Endothelial cell of umbilical vein (primary cell): ENCODE results near the gene CCNG1. TPM values are rescaled to one million over a fixed set of nuclear protein-coding genes. Genes with fewer than 3 reads are reported as not detected.
"Not testable (repeated sequence)": the region's sequence is repeated elsewhere in the genome, so short reads cannot be mapped to it uniquely, and the experiment has no call there.

ENCODE experiments used
- BruUV-seq: library from RNA; stranded (reverse); fragments of 400-500 nt; replicated peaks from 2 replicates; lab custom pipeline; 2021; lab: Mats Ljungman, UMichigan
- CTCF ChIA-PET: fragments of 300-600, 350-600 bp; sonication (Branson Sonifier 250); formaldehyde crosslinking; loops from one replicate; lab custom pipeline; 2021; ENCODE audit warnings: antibody characterized with exemption, inconsistent platforms; lab: Charles Lee
- POLR2A ChIA-PET: fragments of 300-600, 350-600 bp; sonication (Branson Sonifier 250); formaldehyde crosslinking; loops from one replicate; lab custom pipeline; 2021; ENCODE audit warnings: antibody characterized with exemption, inconsistent platforms; lab: Charles Lee
- DNase-seq: peaks from one replicate; pipeline ENCODE4 v3.0.0-alpha.2; 2011; ENCODE audit warnings: low read depth, low spot score
- FAIRE-seq: peaks from 2 replicates; lab custom pipeline; 2011; peaks lifted over from hg19 to GRCh38; lab: Jason Lieb, UNC
- H2AFZ ChIP-seq: 2 replicates; pipeline ENCODE4 v1.6.0; 2012; ENCODE audit warnings: low read depth, low read length, control low read depth, inconsistent platforms
- H3K27ac ChIP-seq: 2 replicates; pipeline ENCODE4 v1.5.1; 2011; ENCODE audit warnings: low read depth, mild to moderate bottlenecking, control low read depth, low read length, moderate library complexity; ENCODE audit not compliant: insufficient read depth
- H3K27me3 ChIP-seq, 2 experiments: 2 replicates each; pipeline versions ENCODE4 v1.6.0 to v1.6.1; 2011; ENCODE audit warnings: low read length in 2 of 2, mixed read lengths in 1 of 2; ENCODE audit not compliant: control insufficient read depth in 2 of 2, insufficient read depth in 2 of 2
- H3K36me3 ChIP-seq, 2 experiments: 2 replicates in 1 of 2; 3 replicates in 1 of 2; pipeline ENCODE4 v1.5.1; 2011; ENCODE audit warnings: low read length in 2 of 2, mild to moderate bottlenecking in 1 of 2, moderate library complexity in 1 of 2; ENCODE audit not compliant: control insufficient read depth in 2 of 2, insufficient read depth in 2 of 2; ENCODE audit errors: extremely low read depth in 1 of 2
- H3K4me1 ChIP-seq: 3 replicates; pipeline ENCODE4 v1.5.1; 2011; ENCODE audit warnings: mild to moderate bottlenecking, low read length; ENCODE audit not compliant: control insufficient read depth, insufficient read depth; ENCODE audit errors: extremely low read depth
- H3K4me2 ChIP-seq: 2 replicates; pipeline ENCODE4 v1.6.1; 2011; ENCODE audit warnings: low read length, control low read depth, mixed read lengths; ENCODE audit not compliant: insufficient read depth
- H3K4me3 ChIP-seq, 3 experiments: fragments of 200-600 bp in 1 of 3; sonication (generic), shearing (Covaris generic) in 1 of 3; replicated peaks in 1 of 3; 2 replicates each; pipeline ENCODE4 v1.5.1; 2011 to 2016; ENCODE audit warnings: control low read depth in 3 of 3, low read length in 3 of 3, mild to moderate bottlenecking in 2 of 3, inconsistent platforms in 1 of 3, low read depth in 1 of 3, moderate library complexity in 1 of 3; ENCODE audit not compliant: insufficient read depth in 1 of 3
- H3K79me2 ChIP-seq: 2 replicates; pipeline ENCODE4 v1.6.0; 2012; ENCODE audit warnings: low read length, inconsistent platforms; ENCODE audit not compliant: control insufficient read depth, insufficient read depth
- H3K9ac ChIP-seq: replicated peaks from 2 replicates; pipeline ENCODE3; 2011; ENCODE audit warnings: low read length, control low read depth; ENCODE audit not compliant: insufficient read depth; ENCODE audit errors: extremely low read depth
- H3K9me1 ChIP-seq: replicated peaks from 3 replicates; pipeline ENCODE4 v1.6.0; 2011; ENCODE audit warnings: mild to moderate bottlenecking, low read length; ENCODE audit not compliant: control insufficient read depth, insufficient read depth; ENCODE audit errors: extremely low read depth
- H3K9me3 ChIP-seq: replicated peaks from 2 replicates; pipeline ENCODE4 v1.5.1; 2012; ENCODE audit warnings: low read length, inconsistent platforms; ENCODE audit not compliant: control insufficient read depth, insufficient read depth
- H4K20me1 ChIP-seq: replicated peaks from 2 replicates; pipeline ENCODE3; 2011; ENCODE audit warnings: mild to moderate bottlenecking, low read length; ENCODE audit not compliant: control insufficient read depth, insufficient read depth; ENCODE audit errors: extremely low read depth
- CTCF ChIP-seq, 2 donors: IDR thresholded peaks; 1 replicate in 1 of 2; 2 replicates in 1 of 2; pipeline ENCODE4 v1.5.1; 2011; ENCODE audit warnings: low read length in 2 of 2, mild to moderate bottlenecking in 2 of 2, moderate library complexity in 2 of 2, control low read depth in 1 of 2, inconsistent platforms in 1 of 2, low read depth in 1 of 2; ENCODE audit not compliant: insufficient read depth in 1 of 2; ENCODE audit errors: extremely low read depth in 1 of 2
- EZH2 ChIP-seq: IDR thresholded peaks from 2 replicates; pipeline ENCODE4 v1.6.1; 2012; ENCODE audit warnings: borderline replicate concordance, low read depth, mild to moderate bottlenecking, moderate library complexity, low read length, inconsistent platforms; ENCODE audit not compliant: severe bottlenecking
- FOS ChIP-seq: IDR thresholded peaks from 2 replicates; pipeline ENCODE4 v1.6.1; 2011; ENCODE audit warnings: mild to moderate bottlenecking, low read length, moderate library complexity, borderline replicate concordance; ENCODE audit not compliant: insufficient read depth
- GATA2 ChIP-seq: IDR thresholded peaks from 2 replicates; pipeline ENCODE4 v1.7.0; 2011; ENCODE audit warnings: low read depth, mild to moderate bottlenecking, moderate library complexity, mixed read lengths, low read length; ENCODE audit not compliant: insufficient read length, insufficient read depth
- JUN ChIP-seq: IDR thresholded peaks from 2 replicates; pipeline ENCODE4 v1.6.1; 2011; ENCODE audit warnings: borderline replicate concordance, low read depth; ENCODE audit not compliant: insufficient read length, insufficient read depth
- MAX ChIP-seq: IDR thresholded peaks from 2 replicates; pipeline ENCODE4 v1.6.1; 2011; ENCODE audit not compliant: insufficient read depth, insufficient read length
- MYC ChIP-seq: IDR thresholded peaks from one replicate; pipeline ENCODE4 v1.6.1; 2011; ENCODE audit warnings: mild to moderate bottlenecking, low read depth, low read length
- POLR2A ChIP-seq: IDR thresholded peaks from 2 replicates; pipeline ENCODE4 v1.6.1; 2012; ENCODE audit warnings: low read depth, mild to moderate bottlenecking, control low read depth, low read length
- POLR2AphosphoS5 ChIP-seq: IDR thresholded peaks from 2 replicates; pipeline ENCODE4 v1.6.1; 2012; ENCODE audit warnings: low read depth, mild to moderate bottlenecking, control low read depth, low read length, moderate library complexity; ENCODE audit not compliant: insufficient read depth
- dilution Hi-C: fragments of 300-500 bp; cut with MboI; formaldehyde crosslinking; loops from one replicate; pipeline ENCODE4 v1.15.0; 2019; ENCODE audit warnings: low sequenced_read_pairs; ENCODE audit not compliant: extremely low pct_ligation_motif_present
- intact Hi-C: fragments of 100-400 bp; cut with micrococcal nuclease; formaldehyde crosslinking; loops from one replicate; pipeline ENCODE4 v1.10.0; 2022
- polyA plus RNA-seq, 4 experiments: library from polyadenylated mRNA; depleted of rRNA in 3 of 4; stranded (reverse) in 3 of 4; unstranded in 1 of 4; fragments of >200 nt; gene quantifications; 2 replicates each; pipeline versions ENCODE4 v1.2.1 to v1.2.3, GENCODE V29; 2011 to 2012; ENCODE audit warnings: missing spikeins in 1 of 4
- total RNA-seq: library from RNA; stranded (reverse); gene quantifications from 2 replicates; pipeline ENCODE4 v1.2.3, GENCODE V29; 2021

The CCNG1 gene
- total and polyA plus RNA-seq, 2 donors (not counting 3 experiments of a cell fraction or from before 2014, with no cell fraction given), result 47.2 to 186 TPM

GRCh38 chr5:163410505-163410904 is 26.9 kb upstream of the CCNG1 start:
- no peak overlapping the region for H3K27ac ChIP-seq
- H3K36me3 ChIP-seq, result no peaks in the 10 kb centered on the region
- H3K27me3 ChIP-seq, result peaks cover 2 to 8% of the 10 kb centered on the region in 2 experiments
- no peak for DNase-seq
- intact Hi-C loops (no loop called here), dilution Hi-C loops (no loop called here)
- FAIRE-seq, result no peak
- no peaks in the 10 kb centered on the region for H3K4me1 ChIP-seq
- no peak overlapping the region for H3K9ac ChIP-seq
- no peaks in the 10 kb centered on the region for H3K9me3 ChIP-seq
- H2AFZ ChIP-seq, result no peak overlapping the region
- TF ChIP-seq JUN (no peak), MYC (no peak), POLR2A (no peak), POLR2AphosphoS5 (no peak), FOS (no peak), CTCF (IDR thresholded peaks at IDR 0.05; ENCODE audit: extremely low read depth in 1 of 2, insufficient read depth in 1 of 2, low read depth in 1 of 2, low read length in 2 of 2) (no peak), GATA2 (no peak), MAX (no peak), EZH2 (no peak)
- no peaks in the 10 kb centered on the region for H4K20me1 ChIP-seq
- ChIA-PET POLR2A (no interaction called here), CTCF (no interaction called here)
- H3K4me2 ChIP-seq, result no peak overlapping the region
- H3K9me1 ChIP-seq, result no peaks in the 10 kb centered on the region
- no peaks in the 10 kb centered on the region for H3K79me2 ChIP-seq
- BruUV-seq, result no TSS peak
- H3K4me3 ChIP-seq, result no peak overlapping the region

- CTCF ChIA-PET, result interaction anchor here (0.6 to 1.3 kb wide), 3 partner anchors 9 to 66 kb away, joined by 3 read pairs; no protein-coding TSS in a partner anchor
- H3K27me3 ChIP-seq, result peaks cover 2 to 11% of the 10 kb centered on the region in 2 experiments
- intact Hi-C loops, result loop anchor here (1.0 kb wide), 1 partner anchor 37 kb away; no protein-coding TSS in a partner anchor
- H3K9me3 ChIP-seq, POLR2A ChIA-PET, H3K9ac ChIP-seq, H3K4me1 ChIP-seq, DNase-seq, BruUV-seq, H3K9me1 ChIP-seq, H3K79me2 ChIP-seq, H4K20me1 ChIP-seq, H2AFZ ChIP-seq, H3K4me3 ChIP-seq, dilution Hi-C loops, H3K4me2 ChIP-seq, FAIRE-seq, H3K36me3 ChIP-seq, H3K27ac ChIP-seq: not testable (repeated sequence)
Measured at GRCh38 chr5:163415673-163416072, 21.7 kb upstream of the CCNG1 start.
